Fibroblast of lung (primary cell): Measurements from ENCODE around the gene MROH2A.

Experiments
- CTCF ChIP-seq, 2 donors: IDR thresholded peaks in 1 of 2; conservative IDR thresholded peaks in 1 of 2; 1 replicate in 1 of 2; 2 replicates in 1 of 2; pipeline ENCODE4 v1.5.1; 2011 to 2012; ENCODE audit warnings: low read length in 2 of 2, control low read depth in 1 of 2, inconsistent platforms in 1 of 2, low read depth in 1 of 2, mild to moderate bottlenecking in 1 of 2
- EZH2 ChIP-seq: IDR thresholded peaks from 2 replicates; pipeline ENCODE4 v1.5.1; 2012; ENCODE audit warnings: low read length, control low read depth, mild to moderate bottlenecking; ENCODE audit errors: missing control alignments

DNA sequence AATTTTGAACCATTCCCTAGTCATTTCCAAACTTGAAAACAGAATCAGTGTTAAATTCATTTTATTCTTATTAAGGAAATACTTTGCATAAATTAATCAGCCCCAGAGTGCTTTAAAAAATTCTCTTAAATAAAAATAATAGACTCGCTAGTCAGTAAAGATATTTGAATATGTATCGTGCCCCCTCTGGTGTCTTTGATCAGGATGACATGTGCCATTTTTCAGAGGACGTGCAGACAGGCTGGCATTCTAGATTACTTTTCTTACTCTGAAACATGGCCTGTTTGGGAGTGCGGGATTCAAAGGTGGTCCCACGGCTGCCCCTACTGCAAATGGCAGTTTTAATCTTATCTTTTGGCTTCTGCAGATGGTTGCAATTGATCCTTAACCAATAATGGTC is 5.5 kb upstream of the MROH2A start:
- TF ChIP-seq CTCF (conservative IDR thresholded peaks at IDR 0.05 in 1 of 2, IDR thresholded peaks at IDR 0.05 in 1 of 2; ENCODE audit: low read depth in 1 of 2, low read length in 2 of 2): no peak
- no peak for TF ChIP-seq EZH2
